Ectodermal cell (in vitro differentiated cells): ENCODE results near the gene CATSPER3.

Experiments
- H3K27ac ChIP-seq: 2 replicates; pipeline ENCODE4 v1.7.0; 2013; ENCODE audit warnings: mild to moderate bottlenecking, low read depth, low read length; ENCODE audit not compliant: insufficient read depth, poor library complexity, severe bottlenecking
- H3K27me3 ChIP-seq: 2 replicates; pipeline ENCODE4 v1.7.0; 2013; ENCODE audit warnings: mild to moderate bottlenecking, low read length; ENCODE audit not compliant: insufficient read depth, control insufficient read depth, poor library complexity, severe bottlenecking
- H3K36me3 ChIP-seq: one replicate; pipeline ENCODE4 v1.7.0; 2013; ENCODE audit warnings: low read length; ENCODE audit not compliant: control insufficient read depth, insufficient read depth
- H3K4me1 ChIP-seq: one replicate; pipeline ENCODE4 v1.7.0; 2013; ENCODE audit warnings: low read length; ENCODE audit not compliant: control insufficient read depth, insufficient read depth
- H3K4me3 ChIP-seq: 2 replicates; pipeline ENCODE4 v1.7.0; 2013; ENCODE audit warnings: low read depth, low read length, control low read depth; ENCODE audit not compliant: insufficient read depth
- H3K9me3 ChIP-seq: 2 replicates; pipeline ENCODE4 v1.7.0; 2013; ENCODE audit warnings: mild to moderate bottlenecking, low read length, moderate library complexity; ENCODE audit not compliant: control insufficient read depth
- WGBS, 2 experiments: methylation state at CpG; one replicate each; pipeline ENCODE4 v1.1.7; 2013; ENCODE audit warnings: missing lambda C conversion rate in 2 of 2; 5-methylcytosine and 5-hydroxymethylcytosine counted together

CATSPER3 gene

DNA sequence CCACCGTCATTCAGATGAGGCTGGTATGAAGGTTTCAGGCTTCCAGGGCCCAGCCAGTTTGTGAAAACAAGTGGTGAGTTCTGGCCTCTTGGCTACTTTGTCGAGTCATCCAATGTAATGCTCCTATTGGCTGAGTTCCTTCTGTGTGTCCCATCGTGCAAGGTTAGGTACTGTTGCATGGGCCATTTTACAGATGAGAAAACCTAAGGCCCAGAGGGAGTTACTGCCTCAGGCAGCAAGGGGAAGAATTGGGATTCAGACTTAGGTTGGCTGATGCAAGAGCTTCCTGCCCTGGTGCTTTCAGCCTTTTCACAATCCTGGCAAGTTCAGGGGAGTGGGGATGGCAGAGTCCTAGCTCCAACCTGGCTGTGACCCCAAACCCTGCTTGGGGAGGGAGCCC is 83.7 kb downstream of the CATSPER3 start:
- Histone ChIP-seq H3K9me3 (no peaks in the 10 kb centered on the region), H3K27me3 (peaks cover 82% of the 10 kb centered on the region), H3K4me1 (peaks cover 12% of the 10 kb centered on the region), H3K4me3 (no peak overlapping the region), H3K36me3 (no peaks in the 10 kb centered on the region), H3K27ac (no peak overlapping the region)
- 82% methylated on average over 3 of the region's 3 CpGs for WGBS, 2 experiments

GRCh38 chr5:135051872-135052271 is 84.2 kb downstream of the CATSPER3 start:
- WGBS, 2 experiments, result 93 to 96% methylated on average over 11 of the region's 11 CpGs
- no peak overlapping the region for H3K27ac ChIP-seq
- H3K4me3 ChIP-seq, result no peak overlapping the region
- peaks cover 83% of the 10 kb centered on the region for H3K27me3 ChIP-seq
- H3K36me3 ChIP-seq, result no peaks in the 10 kb centered on the region
- H3K4me1 ChIP-seq, result peaks cover 12% of the 10 kb centered on the region
- no peaks in the 10 kb centered on the region for H3K9me3 ChIP-seq

DNA sequence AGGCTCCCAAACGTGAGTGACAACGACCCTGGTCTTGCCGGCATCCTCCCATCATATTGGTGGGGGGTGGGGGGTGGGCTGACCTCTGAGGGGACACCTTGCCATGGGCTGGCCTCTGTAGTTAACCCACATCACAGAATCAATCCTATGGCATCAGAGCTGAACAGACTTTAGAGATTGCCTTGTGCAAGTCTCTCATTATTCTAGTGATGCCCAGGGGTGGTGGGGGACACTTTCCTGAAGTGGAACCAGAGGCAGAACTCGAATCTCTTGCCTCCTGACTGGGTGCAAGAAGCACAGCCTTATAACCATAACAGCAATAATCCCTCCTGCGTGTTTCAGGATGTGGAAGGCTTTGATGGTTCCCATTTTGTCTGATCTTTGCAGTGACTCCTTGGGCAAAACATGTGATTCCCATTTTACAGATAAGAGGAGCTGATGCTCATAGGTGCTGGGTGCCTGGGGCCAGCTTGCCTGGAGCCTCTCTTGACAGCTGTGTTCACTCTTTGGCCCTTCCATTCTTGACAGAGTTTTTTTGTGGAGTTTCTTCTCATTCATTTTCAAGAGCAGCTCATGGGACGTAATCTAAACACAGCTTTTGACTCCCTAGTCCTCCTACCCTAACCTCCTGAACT is 84.9 kb downstream of the CATSPER3 start:
- WGBS, 2 experiments, result 89% methylated on average over 3 to 6 of the region's 6 CpGs
- Histone ChIP-seq H3K4me1 (peaks cover 12% of the 10 kb centered on the region), H3K27ac (no peak overlapping the region), H3K27me3 (peaks cover 78% of the 10 kb centered on the region), H3K4me3 (no peak overlapping the region), H3K9me3 (no peaks in the 10 kb centered on the region), H3K36me3 (no peaks in the 10 kb centered on the region)

DNA sequence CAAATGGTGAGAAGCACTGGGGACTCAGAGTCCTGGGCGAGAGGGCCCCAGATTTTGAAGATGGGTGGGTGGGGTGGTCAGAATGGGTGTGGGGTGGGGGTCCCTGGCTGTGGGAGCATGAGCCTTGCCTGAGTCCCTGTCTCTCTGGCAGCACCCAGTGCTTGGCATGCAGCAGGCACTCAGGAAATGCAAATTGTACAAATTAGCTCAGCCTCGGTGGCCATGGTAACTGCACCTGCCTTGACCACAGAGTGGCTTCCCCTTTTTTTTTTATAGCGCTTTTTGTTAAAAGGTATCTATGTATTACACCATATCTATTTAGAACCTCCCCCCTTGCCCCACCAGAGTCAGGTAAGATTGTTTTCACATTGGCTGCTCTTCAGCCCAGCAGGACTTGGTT is 85.6 kb downstream of the CATSPER3 start:
- no peaks in the 10 kb centered on the region for H3K9me3 ChIP-seq
- WGBS, 2 experiments, result 81 to 85% methylated on average over 2 to 3 of the region's 3 CpGs

DNA sequence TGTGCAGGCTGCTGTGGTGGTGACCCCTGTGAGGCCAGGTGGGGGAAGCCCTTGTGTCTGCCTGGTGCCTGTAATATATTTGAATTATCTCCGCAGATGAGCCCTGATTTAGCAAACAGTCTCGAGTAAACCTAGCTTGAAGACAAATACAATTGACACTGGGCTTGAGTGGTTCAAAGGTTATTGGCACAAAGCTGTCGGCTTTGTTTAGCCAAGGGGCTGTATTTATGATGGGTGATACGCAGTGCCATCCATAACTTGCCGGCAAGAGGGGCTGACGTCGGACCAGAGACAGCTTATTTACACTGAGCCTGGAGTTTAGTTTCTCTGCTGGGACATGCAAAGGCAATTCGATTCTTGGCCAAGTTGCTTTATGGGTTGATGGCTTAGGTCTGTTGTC is 86.3 kb downstream of the CATSPER3 start:
- H3K27me3 ChIP-seq, result peaks cover 73% of the 10 kb centered on the region
- H3K4me1 ChIP-seq, result no peaks in the 10 kb centered on the region
- WGBS, 2 experiments, result 91 to 92% methylated on average over 8 of the region's 8 CpGs
- H3K36me3 ChIP-seq, result no peaks in the 10 kb centered on the region
- no peaks in the 10 kb centered on the region for H3K9me3 ChIP-seq
- no peak overlapping the region for H3K27ac ChIP-seq
- H3K4me3 ChIP-seq, result no peak overlapping the region

More for the DNA sequence above, 85.6 kb downstream of the CATSPER3 start:
- Histone ChIP-seq H3K27ac (no peak overlapping the region), H3K36me3 (no peaks in the 10 kb centered on the region), H3K27me3 (peaks cover 78% of the 10 kb centered on the region), H3K4me3 (no peak overlapping the region), H3K4me1 (peaks cover 6% of the 10 kb centered on the region)

DNA sequence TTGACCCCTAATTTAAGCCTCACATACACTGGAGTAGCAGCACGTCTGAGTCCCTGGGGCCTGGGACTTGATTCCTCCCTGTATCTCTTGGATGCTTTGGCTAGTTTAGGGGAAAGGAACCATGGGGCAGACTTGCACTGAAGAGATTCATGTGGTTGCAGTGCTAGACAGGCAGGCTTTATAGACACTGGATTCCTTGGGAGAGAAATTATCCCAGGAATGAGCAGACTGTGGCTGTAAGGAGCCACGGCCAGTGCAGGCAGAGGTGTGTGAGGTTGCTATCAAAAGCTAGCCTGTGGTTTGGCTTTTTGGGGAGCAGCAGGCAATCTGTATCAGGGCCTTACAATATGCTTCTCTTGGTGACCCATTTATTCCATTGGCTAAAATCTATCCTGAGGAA is 86.8 kb downstream of the CATSPER3 start:
- Histone ChIP-seq H3K27me3 (peaks cover 67% of the 10 kb centered on the region), H3K4me1 (no peaks in the 10 kb centered on the region), H3K36me3 (no peaks in the 10 kb centered on the region), H3K4me3 (no peak overlapping the region), H3K9me3 (no peaks in the 10 kb centered on the region), H3K27ac (no peak overlapping the region)
- 88 to 91% methylated on average over 2 of the region's 2 CpGs for WGBS, 2 experiments

GRCh38 chr5:135055396-135055795 is 87.7 kb downstream of the CATSPER3 start:
- Histone ChIP-seq H3K36me3 (no peaks in the 10 kb centered on the region), H3K27ac (no peak overlapping the region), H3K27me3 (peaks cover 59% of the 10 kb centered on the region), H3K9me3 (no peaks in the 10 kb centered on the region), H3K4me3 (no peak overlapping the region), H3K4me1 (no peaks in the 10 kb centered on the region)
- 92 to 94% methylated on average over 5 of the region's 5 CpGs for WGBS, 2 experiments

- Histone ChIP-seq H3K27ac (no peak overlapping the region), H3K27me3 (peaks cover 48% of the 10 kb centered on the region), H3K4me1 (no peaks in the 10 kb centered on the region), H3K36me3 (no peaks in the 10 kb centered on the region), H3K4me3 (no peak overlapping the region), H3K9me3 (no peaks in the 10 kb centered on the region)
- WGBS, 2 experiments, result 87 to 92% methylated on average over 8 of the region's 8 CpGs
Measured at GRCh38 chr5:135056316-135057030, 88.8 kb downstream of the CATSPER3 start.

- no peak overlapping the region for H3K27ac ChIP-seq
- H3K9me3 ChIP-seq, result no peaks in the 10 kb centered on the region
- H3K4me3 ChIP-seq, result no peak overlapping the region
- WGBS, 2 experiments, result 93% methylated on average over 2 of the region's 2 CpGs
- H3K4me1 ChIP-seq, result no peaks in the 10 kb centered on the region
- no peaks in the 10 kb centered on the region for H3K36me3 ChIP-seq
- peaks cover 44% of the 10 kb centered on the region for H3K27me3 ChIP-seq
Measured at GRCh38 chr5:135057233-135057632, 89.5 kb downstream of the CATSPER3 start.

DNA sequence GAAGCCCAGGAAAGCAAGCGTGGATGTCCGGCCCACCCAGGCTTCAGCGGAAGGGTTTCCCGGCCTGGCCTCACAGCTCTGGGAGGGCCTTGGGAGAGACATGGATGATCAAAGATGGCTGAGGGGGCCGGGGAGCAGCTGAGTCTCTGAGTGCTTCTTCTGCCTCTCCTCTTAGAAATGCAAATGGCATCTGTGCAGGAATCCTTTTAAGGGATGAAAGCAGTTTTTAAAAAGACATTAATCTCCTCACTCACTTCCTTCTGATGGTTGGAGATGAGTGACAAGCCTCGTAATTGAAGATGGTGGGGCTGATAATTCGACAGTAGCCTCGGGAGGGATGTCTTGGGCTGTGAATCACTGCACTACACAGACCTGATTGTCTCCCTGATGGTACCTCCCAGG is 90.6 kb downstream of the CATSPER3 start:
- peaks cover 37% of the 10 kb centered on the region for H3K27me3 ChIP-seq
- H3K27ac ChIP-seq, result no peak overlapping the region

More for the DNA sequence above, 90.6 kb downstream of the CATSPER3 start:
- Histone ChIP-seq H3K36me3 (no peaks in the 10 kb centered on the region), H3K4me3 (no peak overlapping the region), H3K9me3 (no peaks in the 10 kb centered on the region), H3K4me1 (peaks cover 1% of the 10 kb centered on the region)
- WGBS, 2 experiments, result 62 to 67% methylated on average over 8 of the region's 8 CpGs
